SK-N-SH (cell line): Measurements from ENCODE around the gene AP2A1.

Experiments
- FOXJ3 ChIP-seq: sonication (generic); formaldehyde crosslinking; IDR thresholded peaks from 2 replicates; pipeline ENCODE4 v1.5.1; 2020; ENCODE audit warnings: mild to moderate bottlenecking, missing genetic modification reagents
- JUND ChIP-seq: IDR thresholded peaks from 2 replicates; pipeline ENCODE4 v1.4.0; 2012
- POLR2AphosphoS5 ChIP-seq: IDR thresholded peaks from 2 replicates; pipeline ENCODE4 v1.6.1; 2012; ENCODE audit warnings: low read depth, low read length
- SMC3 ChIP-seq: IDR thresholded peaks from 2 replicates; pipeline ENCODE4 v1.6.1; 2012; ENCODE audit warnings: low read depth, low read length, improper control_type of control experiment
- USF1 ChIP-seq: IDR thresholded peaks from 2 replicates; pipeline ENCODE4 v1.4.0; 2012; ENCODE audit warnings: low read depth, borderline replicate concordance
- TF ChIP-seq, protein P1 (sequence below): fragments of 200-600 bp; sonication (generic); IDR thresholded peaks from 2 replicates; pipeline ENCODE4 v1.6.1; 2017; ENCODE audit warnings: antibody characterized with exemption, mild to moderate bottlenecking, moderate library complexity

- TF ChIP-seq POLR2AphosphoS5 (no peak), JUND (no peak), FOXJ3 (CRISPR knock-in tag) (no peak), USF1 (no peak), SMC3 (no peak)
- TF ChIP-seq, protein P1, sequence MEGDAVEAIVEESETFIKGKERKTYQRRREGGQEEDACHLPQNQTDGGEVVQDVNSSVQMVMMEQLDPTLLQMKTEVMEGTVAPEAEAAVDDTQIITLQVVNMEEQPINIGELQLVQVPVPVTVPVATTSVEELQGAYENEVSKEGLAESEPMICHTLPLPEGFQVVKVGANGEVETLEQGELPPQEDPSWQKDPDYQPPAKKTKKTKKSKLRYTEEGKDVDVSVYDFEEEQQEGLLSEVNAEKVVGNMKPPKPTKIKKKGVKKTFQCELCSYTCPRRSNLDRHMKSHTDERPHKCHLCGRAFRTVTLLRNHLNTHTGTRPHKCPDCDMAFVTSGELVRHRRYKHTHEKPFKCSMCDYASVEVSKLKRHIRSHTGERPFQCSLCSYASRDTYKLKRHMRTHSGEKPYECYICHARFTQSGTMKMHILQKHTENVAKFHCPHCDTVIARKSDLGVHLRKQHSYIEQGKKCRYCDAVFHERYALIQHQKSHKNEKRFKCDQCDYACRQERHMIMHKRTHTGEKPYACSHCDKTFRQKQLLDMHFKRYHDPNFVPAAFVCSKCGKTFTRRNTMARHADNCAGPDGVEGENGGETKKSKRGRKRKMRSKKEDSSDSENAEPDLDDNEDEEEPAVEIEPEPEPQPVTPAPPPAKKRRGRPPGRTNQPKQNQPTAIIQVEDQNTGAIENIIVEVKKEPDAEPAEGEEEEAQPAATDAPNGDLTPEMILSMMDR: no peak
Observed at GRCh38 chr19:49839713-49840112, 72.9 kb downstream of the AP2A1 start.
